GM12873 (cell line): ENCODE results near the gene TLE3.

Experiments used
- CTCF ChIP-seq: IDR thresholded peaks from 2 replicates; pipeline ENCODE4 v1.5.1; 2012; ENCODE audit warnings: low read depth, mild to moderate bottlenecking, moderate library complexity, low read length, control low read depth; ENCODE audit not compliant: insufficient read depth; ENCODE audit errors: missing control alignments

TLE3 gene

GRCh38 chr15:70020229-70020628 lies 77.5 kb downstream of the TLE3 start:
- no peak for TF ChIP-seq CTCF

- no peak for TF ChIP-seq CTCF
Measured at GRCh38 chr15:70018646-70019600, 78.8 kb downstream of the TLE3 start.

GRCh38 chr15:70017801-70018200 lies 79.9 kb downstream of the TLE3 start:
- TF ChIP-seq CTCF, result no peak

GRCh38 chr15:70017025-70017424 lies 80.7 kb downstream of the TLE3 start:
- no peak for TF ChIP-seq CTCF

- no peak for TF ChIP-seq CTCF
Measured at GRCh38 chr15:70016511-70016994, 81.2 kb downstream of the TLE3 start.

- TF ChIP-seq CTCF, result peak; percentile 35
Measured at GRCh38 chr15:70014860-70015490, 82.7 kb downstream of the TLE3 start.

- no peak for TF ChIP-seq CTCF
Measured at GRCh38 chr15:70014331-70014730, 83.4 kb downstream of the TLE3 start.
